ENCODE data around the gene PPP1R15B. TPM values are rescaled to one million over a fixed set of nuclear protein-coding genes. Genes with fewer than 3 reads are reported as not detected.
"Not testable (repeated sequence)": the region's sequence is repeated elsewhere in the genome, so short reads cannot be mapped to it uniquely, and the experiment has no call there.

PPP1R15B gene
- total RNA-seq, 2 donors from 2014 or later, result 63.9 to 71.6 TPM

GRCh38 chr1:204437796-204438570 is 26.4 kb upstream of the PPP1R15B start:
- peaks cover 97% of the 10 kb centered on the region for H3K36me3 Mint-ChIP-seq (ENCODE audit: low read depth)
- H3K4me3 Mint-ChIP-seq, result peak overlapping the region; percentile 58
- no peaks in the 10 kb centered on the region for H3K27me3 Mint-ChIP-seq
- H3K27ac Mint-ChIP-seq, result peak overlapping the region; percentile 87
- no peaks in the 10 kb centered on the region for H3K9me3 Mint-ChIP-seq
- peaks cover 34% of the 10 kb centered on the region for H3K4me1 Mint-ChIP-seq
- peak; percentile 27 for ATAC-seq (replicated peaks)

- Mint-ChIP-seq H3K36me3 (ENCODE audit: low read depth) (peaks cover 97% of the 10 kb centered on the region), H3K4me3 (peak overlapping the region; percentile 61), H3K9me3 (no peaks in the 10 kb centered on the region), H3K4me1 (peaks cover 42% of the 10 kb centered on the region), H3K27me3 (no peaks in the 10 kb centered on the region), H3K27ac (peak overlapping the region; percentile 87)
- ATAC-seq (replicated peaks), result peak; percentile 77
Observed at GRCh38 chr1:204435872-204436271, 24.3 kb upstream of the PPP1R15B start.

- Mint-ChIP-seq H3K27me3 (no peaks in the 10 kb centered on the region), H3K4me3 (peak overlapping the region; percentile 61), H3K9me3 (no peaks in the 10 kb centered on the region), H3K27ac (peak overlapping the region; percentile 87), H3K36me3 (ENCODE audit: low read depth) (peaks cover 95% of the 10 kb centered on the region), H3K4me1 (peaks cover 42% of the 10 kb centered on the region)
- ATAC-seq (replicated peaks), result no peak
Observed at GRCh38 chr1:204435381-204435831, 23.8 kb upstream of the PPP1R15B start.

- peak overlapping the region; percentile 87 for H3K27ac Mint-ChIP-seq
- H3K9me3 Mint-ChIP-seq, result no peaks in the 10 kb centered on the region
- H3K4me1 Mint-ChIP-seq, result peaks cover 40% of the 10 kb centered on the region
- no peak overlapping the region for H3K4me3 Mint-ChIP-seq
- H3K36me3 Mint-ChIP-seq (ENCODE audit: low read depth), result peaks cover 93% of the 10 kb centered on the region
- H3K27me3 Mint-ChIP-seq, result no peaks in the 10 kb centered on the region
- no peak for ATAC-seq (replicated peaks)
Observed at GRCh38 chr1:204434116-204434755, 22.6 kb upstream of the PPP1R15B start.

GRCh38 chr1:204432708-204433107 is 21.1 kb upstream of the PPP1R15B start:
- Mint-ChIP-seq H3K27ac (peak overlapping the region; percentile 47), H3K27me3 (no peaks in the 10 kb centered on the region), H3K36me3 (ENCODE audit: low read depth) (peaks cover 92% of the 10 kb centered on the region), H3K4me1 (peaks cover 27% of the 10 kb centered on the region), H3K4me3 (no peak overlapping the region), H3K9me3 (no peaks in the 10 kb centered on the region)
- ATAC-seq (replicated peaks), result no peak

GRCh38 chr1:204431310-204432184 is 19.9 kb upstream of the PPP1R15B start:
- H3K27ac Mint-ChIP-seq, result peak overlapping the region; percentile 54
- no peaks in the 10 kb centered on the region for H3K27me3 Mint-ChIP-seq
- peak; percentile 66 for ATAC-seq (replicated peaks)
- peaks cover 20% of the 10 kb centered on the region for H3K4me1 Mint-ChIP-seq
- peaks cover 92% of the 10 kb centered on the region for H3K36me3 Mint-ChIP-seq (ENCODE audit: low read depth)
- no peak overlapping the region for H3K4me3 Mint-ChIP-seq
- H3K9me3 Mint-ChIP-seq, result no peaks in the 10 kb centered on the region

GRCh38 chr1:204429746-204430145 is 18.1 kb upstream of the PPP1R15B start:
- peaks cover 92% of the 10 kb centered on the region for H3K36me3 Mint-ChIP-seq (ENCODE audit: low read depth)
- H3K4me1 Mint-ChIP-seq, result peaks cover 14% of the 10 kb centered on the region
- no peak for ATAC-seq (replicated peaks)
- H3K9me3 Mint-ChIP-seq, result no peaks in the 10 kb centered on the region
- no peaks in the 10 kb centered on the region for H3K27me3 Mint-ChIP-seq
- no peak overlapping the region for H3K4me3 Mint-ChIP-seq
- no peak overlapping the region for H3K27ac Mint-ChIP-seq

GRCh38 chr1:204426971-204427701 is 15.5 kb upstream of the PPP1R15B start:
- H3K9me3 Mint-ChIP-seq, result no peaks in the 10 kb centered on the region
- no peak overlapping the region for H3K27ac Mint-ChIP-seq
- no peaks in the 10 kb centered on the region for H3K27me3 Mint-ChIP-seq
- H3K36me3 Mint-ChIP-seq (ENCODE audit: low read depth), result peaks cover 90% of the 10 kb centered on the region
- H3K4me1 Mint-ChIP-seq, result peaks cover 14% of the 10 kb centered on the region
- H3K4me3 Mint-ChIP-seq, result no peak overlapping the region
- ATAC-seq (replicated peaks), result peak; percentile 48

GRCh38 chr1:204426474-204426873 is 14.9 kb upstream of the PPP1R15B start:
- ATAC-seq (replicated peaks), result no peak
- H3K4me3 Mint-ChIP-seq, result no peak overlapping the region
- peaks cover 11% of the 10 kb centered on the region for H3K4me1 Mint-ChIP-seq
- H3K27me3 Mint-ChIP-seq, result no peaks in the 10 kb centered on the region
- peak overlapping the region; percentile 36 for H3K27ac Mint-ChIP-seq
- no peaks in the 10 kb centered on the region for H3K9me3 Mint-ChIP-seq
- peaks cover 88% of the 10 kb centered on the region for H3K36me3 Mint-ChIP-seq (ENCODE audit: low read depth)

- Mint-ChIP-seq H3K36me3 (ENCODE audit: low read depth) (peaks cover 87% of the 10 kb centered on the region), H3K4me3 (no peak overlapping the region), H3K27me3 (no peaks in the 10 kb centered on the region), H3K9me3 (no peaks in the 10 kb centered on the region), H3K27ac (peak overlapping the region; percentile 36), H3K4me1 (peaks cover 7% of the 10 kb centered on the region)
- peak; percentile 62 for ATAC-seq (replicated peaks)
Observed at GRCh38 chr1:204426035-204426436, 14.4 kb upstream of the PPP1R15B start.

GRCh38 chr1:204424621-204425020 is 13.0 kb upstream of the PPP1R15B start:
- H3K27me3 Mint-ChIP-seq, result no peaks in the 10 kb centered on the region
- peaks cover 80% of the 10 kb centered on the region for H3K36me3 Mint-ChIP-seq (ENCODE audit: low read depth)
- H3K4me1 Mint-ChIP-seq, result peaks cover 14% of the 10 kb centered on the region
- no peak overlapping the region for H3K4me3 Mint-ChIP-seq
- no peaks in the 10 kb centered on the region for H3K9me3 Mint-ChIP-seq
- H3K27ac Mint-ChIP-seq, result peak overlapping the region; percentile 65
- no peak for ATAC-seq (replicated peaks)

- peaks cover 56% of the 10 kb centered on the region for H3K36me3 Mint-ChIP-seq (ENCODE audit: low read depth)
- H3K4me3 Mint-ChIP-seq; ATAC-seq (replicated peaks); H3K27ac Mint-ChIP-seq; H3K9me3 Mint-ChIP-seq; H3K27me3 Mint-ChIP-seq: not testable (repeated sequence)
- peaks cover 28% of the 10 kb centered on the region for H3K4me1 Mint-ChIP-seq
Observed at GRCh38 chr1:204422061-204422705, 10.6 kb upstream of the PPP1R15B start.

- H3K36me3 Mint-ChIP-seq (ENCODE audit: low read depth), result peaks cover 49% of the 10 kb centered on the region
- H3K4me1 Mint-ChIP-seq, result peaks cover 28% of the 10 kb centered on the region
- ATAC-seq (replicated peaks), result no peak
- H3K27me3 Mint-ChIP-seq, result no peaks in the 10 kb centered on the region
- H3K9me3 Mint-ChIP-seq, result no peaks in the 10 kb centered on the region
- H3K4me3 Mint-ChIP-seq, result no peak overlapping the region
- no peak overlapping the region for H3K27ac Mint-ChIP-seq
Observed at GRCh38 chr1:204421441-204421840, 9.8 kb upstream of the PPP1R15B start.

Measured in activated T-helper 17 cell treated with anti-CD3 and anti-CD28 coated beads, Interleukin-2, amount 50 U/mL, for 72 hours (primary cell).